CD4-positive, alpha-beta T cell treated with Interleukin-2 at 100 ng/mL for 4 hours (primary cell): ENCODE measurements around the gene LRP5.
"Not testable (repeated sequence)": the region's sequence is repeated elsewhere in the genome, so short reads cannot be mapped to it uniquely, and the experiment has no call there.

ENCODE experiments used
- DNase-seq: peaks from one replicate; pipeline ENCODE4 v3.0.0-alpha.2; 2020; ENCODE audit warnings: low spot score

Gene LRP5

DNA sequence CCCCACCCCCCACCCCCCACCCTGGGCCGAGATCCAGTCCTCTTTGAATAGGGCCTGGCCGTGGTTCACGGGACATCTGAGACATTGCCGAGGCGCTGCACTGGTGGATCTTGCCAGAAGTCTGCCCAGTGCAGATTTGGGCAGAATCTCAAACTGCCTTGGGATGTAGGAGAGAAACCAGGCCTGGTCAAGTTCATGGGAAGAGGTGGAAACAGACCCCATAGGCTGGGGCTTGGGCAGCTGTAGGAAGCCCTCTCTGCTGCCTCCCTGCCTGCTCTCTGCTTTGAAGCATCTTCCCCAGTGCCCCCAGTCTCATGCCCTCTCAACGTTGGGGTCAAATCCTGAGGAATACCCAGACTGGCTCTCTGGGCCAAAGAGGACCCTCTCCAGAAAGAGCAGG, 132.2 kb downstream of the LRP5 start:
- DNase-seq = no peak

DNA sequence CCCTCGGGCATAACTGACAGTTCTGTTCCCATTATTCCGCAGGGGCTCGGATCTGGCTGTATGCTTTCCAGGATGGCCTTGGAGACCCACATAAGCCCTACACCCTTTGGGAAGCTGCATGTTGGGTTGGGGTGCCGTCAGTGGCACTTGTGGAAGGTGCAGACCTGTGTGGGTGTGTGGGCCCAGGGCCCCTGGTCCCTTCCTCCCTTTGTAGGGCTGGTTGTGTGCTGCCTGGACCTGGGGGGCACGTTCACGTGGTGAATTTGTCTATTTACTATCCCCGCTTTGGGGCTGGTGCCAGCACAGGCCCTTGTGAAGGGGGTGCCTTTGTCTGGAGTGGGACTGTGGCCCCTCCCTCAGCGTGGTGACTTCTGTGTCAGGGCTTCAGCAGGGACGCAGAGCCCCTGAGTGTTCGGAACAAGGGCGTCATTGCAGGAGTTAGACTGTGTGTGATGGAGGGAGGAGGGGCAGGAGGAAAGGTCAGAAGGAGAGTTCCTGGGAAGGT, 133.2 kb downstream of the LRP5 start:
- DNase-seq = no peak

DNA sequence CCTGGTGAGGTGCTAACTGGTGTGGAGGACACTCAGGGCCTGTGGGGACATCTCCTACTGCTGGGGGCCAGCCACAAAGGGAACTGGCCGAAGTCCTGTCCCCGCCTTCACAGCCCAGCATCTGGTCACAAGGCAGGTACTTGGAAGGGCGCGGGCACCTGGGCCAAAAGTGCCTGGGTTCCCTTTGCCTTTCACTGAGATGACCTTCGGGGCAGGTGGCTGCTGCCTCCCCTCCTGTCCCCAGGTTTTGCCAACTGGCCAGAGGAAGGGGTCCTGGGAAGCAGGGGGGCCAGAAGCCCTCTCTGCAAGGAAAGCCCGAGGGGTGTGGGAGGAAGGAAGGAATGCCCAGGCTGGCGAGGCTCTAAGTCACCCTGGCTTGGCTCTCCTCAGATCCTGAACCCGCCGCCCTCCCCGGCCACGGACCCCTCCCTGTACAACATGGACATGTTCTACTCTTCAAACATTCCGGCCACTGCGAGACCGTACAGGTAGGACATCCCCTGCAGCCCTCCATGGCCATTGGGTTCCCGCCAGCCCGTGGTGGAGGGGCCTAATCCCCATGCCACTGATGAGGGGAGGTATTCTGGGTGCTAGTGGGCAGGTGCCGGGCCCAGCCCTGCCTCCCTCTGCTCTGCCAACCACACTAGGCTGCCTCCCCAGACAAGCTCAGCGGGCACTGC, 133.8 kb downstream of the LRP5 start:
- DNase-seq = no peak

DNA sequence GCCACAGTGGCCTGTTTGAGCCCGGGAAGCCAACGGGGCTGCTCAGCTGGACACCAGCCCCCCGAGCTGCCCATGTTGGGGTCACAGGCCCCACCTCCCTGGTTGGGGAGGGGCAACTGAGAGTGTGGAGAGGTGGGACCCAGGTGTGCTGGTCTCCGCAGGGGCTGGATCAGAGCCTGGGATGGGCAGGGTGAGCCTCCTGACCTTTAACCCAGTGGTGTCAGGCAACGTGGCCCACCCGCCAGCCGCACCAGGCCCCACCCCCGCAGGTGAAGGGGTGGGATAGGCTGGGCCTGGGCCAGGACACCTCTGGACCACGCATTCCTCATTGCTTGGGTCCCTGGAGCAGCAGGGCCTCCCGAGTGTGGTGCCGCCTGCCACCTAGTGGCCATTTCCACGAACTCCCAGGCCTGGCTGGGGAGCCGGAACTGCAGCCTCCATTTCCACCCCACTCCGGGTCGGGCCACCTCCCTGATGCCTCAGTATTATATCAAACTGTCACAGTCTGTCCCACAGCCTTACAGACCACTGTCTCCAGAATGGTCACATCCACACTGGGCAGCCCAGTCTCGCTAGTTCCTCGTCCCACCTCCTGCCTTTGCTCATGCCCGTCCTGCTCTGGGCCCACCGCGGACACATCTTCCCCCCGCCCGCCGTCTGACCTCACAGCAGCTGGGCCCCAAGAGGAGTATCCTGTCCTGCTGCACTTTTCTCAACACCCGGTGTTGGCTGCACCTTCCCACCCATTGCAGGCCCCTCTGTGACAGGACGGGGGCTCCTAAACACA, 134.8 kb downstream of the LRP5 start:
- DNase-seq = peak; percentile 76

DNA sequence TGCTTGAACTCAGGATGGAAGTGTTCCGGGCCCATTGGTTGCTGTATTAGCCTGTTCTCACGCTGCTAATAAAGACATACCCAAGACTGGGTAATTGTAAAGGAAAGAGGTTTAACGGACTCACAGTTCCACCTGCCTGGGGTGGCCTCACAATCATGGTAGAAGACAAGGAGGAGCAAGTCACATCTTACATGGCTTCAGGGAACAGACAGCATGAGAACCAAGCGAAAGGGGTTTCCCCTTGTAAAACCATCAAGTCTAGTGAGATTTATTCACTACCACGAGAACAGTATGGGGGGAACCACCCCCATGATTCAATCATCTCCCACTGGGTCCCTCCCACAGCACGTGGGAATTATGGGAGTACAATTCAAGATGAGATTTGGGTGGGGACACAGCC, 135.5 kb downstream of the LRP5 start:
- not testable (repeated sequence) for DNase-seq

DNA sequence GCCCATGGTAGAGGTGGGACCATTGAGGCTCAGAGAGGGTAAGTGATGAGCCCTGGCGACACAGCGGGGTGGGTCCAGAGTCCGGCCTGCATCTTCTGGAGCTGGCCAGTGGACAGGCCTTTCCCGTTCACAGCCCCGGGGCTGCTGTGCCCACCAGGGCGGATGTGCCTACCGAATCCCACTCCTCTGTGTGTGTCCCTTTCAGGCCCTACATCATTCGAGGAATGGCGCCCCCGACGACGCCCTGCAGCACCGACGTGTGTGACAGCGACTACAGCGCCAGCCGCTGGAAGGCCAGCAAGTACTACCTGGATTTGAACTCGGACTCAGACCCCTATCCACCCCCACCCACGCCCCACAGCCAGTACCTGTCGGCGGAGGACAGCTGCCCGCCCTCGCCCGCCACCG, 136.2 kb downstream of the LRP5 start:
- no peak for DNase-seq

DNA sequence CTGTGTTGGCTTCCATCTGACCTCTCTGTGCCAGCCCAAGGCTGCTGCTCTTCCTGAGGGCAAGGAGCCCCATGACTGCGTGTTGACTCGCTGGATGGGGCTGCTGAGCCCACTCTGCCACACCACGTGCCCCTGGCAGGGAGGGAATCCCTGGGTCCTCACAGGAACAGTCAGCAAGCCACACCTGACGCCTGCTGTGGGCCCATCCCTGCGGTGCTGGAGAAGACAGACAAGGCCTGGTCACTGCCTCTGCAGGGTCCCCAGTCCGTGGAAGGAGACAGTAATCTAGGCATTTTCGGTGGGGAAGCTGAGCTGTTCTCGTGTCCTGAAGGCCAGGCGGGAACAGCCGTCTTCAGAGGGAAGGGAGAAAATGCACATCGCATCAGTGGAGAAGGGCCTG, 137.6 kb downstream of the LRP5 start:
- no peak for DNase-seq

DNA sequence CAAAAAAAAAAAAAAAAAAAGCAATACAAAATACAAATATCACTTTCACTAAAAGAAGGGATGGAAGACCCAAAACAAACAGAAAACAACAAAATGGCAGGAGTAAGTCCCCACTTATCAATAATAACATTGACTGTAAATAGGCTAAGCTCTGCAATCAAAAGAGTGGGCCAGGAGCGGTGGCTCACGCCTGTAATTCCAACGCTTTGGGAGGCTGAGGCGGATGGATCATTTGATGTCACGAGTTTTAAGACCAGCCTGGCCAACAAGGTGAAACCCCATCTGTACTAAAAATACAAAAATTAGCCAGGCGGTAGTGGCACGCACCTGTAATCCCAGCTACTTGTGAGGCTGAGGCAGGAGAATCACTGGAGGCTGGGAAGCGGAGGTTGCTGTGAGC, 138.3 kb downstream of the LRP5 start:
- no peak for DNase-seq

DNA sequence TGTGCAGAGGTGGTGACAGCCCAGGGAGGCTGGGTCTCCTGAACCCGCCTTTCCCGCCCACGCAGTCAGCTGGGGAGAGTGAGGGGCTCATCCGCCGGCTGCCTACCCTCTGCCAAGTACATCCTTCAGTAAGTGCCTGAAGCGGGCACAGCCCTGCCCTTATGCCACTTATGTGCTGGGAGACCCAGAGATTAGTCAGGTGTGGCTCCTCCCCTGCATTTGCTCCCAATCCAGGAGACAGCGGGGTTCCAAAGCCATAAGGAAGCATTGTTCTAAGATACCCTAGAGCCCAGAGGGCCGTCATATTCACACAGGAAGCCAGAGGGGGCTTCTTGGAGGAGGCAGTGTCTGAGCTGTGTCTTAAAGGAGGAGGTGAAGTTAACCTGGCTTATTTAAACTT, 142.4 kb downstream of the LRP5 start:
- DNase-seq = no peak

DNA sequence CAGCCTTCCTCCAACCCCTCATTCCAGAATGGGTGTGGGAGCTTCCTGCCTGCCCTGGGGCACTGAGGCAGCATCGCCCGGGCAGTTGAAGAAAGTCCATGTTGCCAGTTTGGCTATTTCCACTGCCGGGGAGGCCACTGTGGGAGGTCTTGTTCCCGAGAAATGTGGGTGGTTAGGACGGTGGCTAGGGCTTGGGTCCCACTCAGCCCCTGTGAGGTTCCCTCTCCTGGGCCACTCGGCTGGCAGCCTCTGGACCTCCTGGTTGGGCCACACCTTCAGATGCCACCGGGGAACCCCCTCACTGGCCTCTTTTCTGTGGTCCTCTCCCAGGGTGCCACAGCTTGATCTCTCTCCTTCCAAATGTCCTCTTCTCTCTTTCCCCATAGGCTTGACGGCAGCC, 143.1 kb downstream of the LRP5 start:
- DNase-seq = no peak

DNA sequence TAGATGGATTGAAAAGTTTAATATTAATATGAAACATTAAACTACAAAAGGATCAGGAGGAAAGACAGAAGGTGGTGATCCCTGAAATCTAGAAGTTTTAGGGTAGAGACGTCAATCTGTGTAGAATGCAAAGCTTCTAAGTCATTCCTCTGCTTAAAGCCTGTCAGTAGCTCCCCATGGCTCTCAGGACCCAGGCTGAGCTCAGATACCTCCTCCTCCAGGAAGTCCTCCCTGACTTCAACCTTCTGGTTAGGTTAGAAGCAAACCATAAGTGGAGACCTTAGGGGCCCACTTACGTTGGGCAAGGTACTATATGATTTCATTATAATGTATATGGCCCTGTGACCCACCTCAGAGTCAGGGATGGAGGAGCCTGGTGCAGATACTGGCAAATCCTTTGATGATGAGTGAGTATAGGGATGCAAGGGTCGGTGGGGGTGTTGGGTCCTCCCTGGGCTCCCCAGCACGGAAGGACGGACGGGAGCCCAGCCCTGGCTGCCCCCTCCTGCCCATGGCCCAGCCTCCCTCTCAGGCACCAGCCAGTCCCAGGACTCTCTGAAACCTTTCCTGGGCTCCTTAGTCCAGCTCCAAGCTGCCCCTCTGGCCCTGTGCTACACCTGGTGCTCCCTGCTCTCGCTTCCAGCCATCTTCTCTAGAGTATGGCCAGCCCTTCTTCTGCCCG, 145.0 kb downstream of the LRP5 start:
- DNase-seq = no peak

DNA sequence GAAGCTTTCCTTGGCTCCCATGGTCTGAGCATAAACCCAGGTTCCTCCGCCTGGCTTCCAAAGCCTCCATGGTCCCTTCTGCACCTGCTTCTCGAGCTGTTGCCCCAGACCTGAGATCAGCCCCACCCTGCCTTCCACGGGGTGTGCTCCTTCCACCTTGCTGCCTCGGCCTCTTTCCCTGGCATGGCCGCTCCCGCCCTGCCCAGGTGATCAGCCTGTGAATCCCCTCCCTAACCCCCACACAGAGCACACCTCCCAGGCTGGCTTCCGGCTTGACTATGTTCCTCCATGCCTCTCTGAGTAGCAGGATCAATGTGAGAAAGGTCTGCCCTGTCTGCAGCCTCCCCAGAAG, 145.5 kb downstream of the LRP5 start:
- DNase-seq = no peak

DNA sequence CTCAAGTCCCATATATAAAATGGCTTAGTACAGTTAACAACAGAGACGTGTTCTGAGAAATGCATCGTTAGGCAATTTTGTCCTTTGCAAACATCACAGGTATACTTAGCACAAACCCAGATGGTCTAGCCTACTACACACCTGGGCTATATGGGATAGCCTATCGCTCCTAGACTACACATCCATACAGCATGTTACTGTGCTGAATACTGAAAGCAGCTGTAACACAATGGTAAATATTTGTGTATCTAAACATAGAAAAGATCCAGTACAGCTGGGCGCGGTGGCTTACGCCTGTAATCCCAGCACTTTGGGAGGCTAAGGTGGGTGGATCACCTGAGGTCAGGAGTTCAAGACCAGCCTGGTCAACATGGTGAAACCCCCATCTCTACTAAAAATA, 145.9 kb downstream of the LRP5 start:
- DNase-seq = not testable (repeated sequence)

DNA sequence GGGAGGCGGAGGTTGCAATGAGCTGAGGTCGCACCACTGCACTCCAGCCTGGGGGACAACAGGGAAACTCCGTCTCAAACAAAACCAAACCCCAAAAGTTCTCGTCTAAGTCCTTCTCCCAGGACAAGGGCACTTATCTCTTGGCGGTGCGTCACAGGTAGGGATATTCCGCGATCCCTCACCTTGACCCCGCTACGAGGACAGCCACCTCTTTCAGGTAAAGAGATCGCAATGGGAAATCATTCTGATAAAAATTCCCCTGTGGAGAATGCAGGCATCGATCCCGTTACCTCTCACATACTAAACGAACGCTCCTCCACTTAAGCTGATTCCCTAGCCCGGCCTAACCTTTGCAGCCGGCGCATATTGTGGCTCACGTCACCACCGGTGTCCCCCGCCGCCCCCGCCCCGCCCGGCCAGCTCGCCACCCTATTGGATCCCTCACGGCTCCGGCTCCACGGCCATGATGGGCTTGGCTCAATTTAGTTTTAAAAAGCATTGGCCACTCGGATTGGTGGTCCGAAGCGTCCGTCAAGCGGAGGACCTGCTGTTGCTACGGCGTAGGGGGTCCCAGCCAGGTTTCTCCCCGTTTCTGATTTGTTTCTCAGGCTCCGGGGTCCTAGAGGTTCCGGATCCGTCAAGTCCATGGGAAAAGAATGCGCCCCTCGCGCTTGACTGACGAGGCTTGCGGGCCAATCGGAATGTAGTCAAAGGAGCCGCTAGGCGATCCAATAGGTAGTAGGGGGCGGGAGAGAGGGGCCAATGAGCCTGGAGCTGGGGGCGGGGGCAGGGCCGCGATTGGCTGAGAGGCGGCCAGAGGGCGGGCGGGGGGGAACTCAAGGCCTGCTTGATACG, 147.7 kb downstream of the LRP5 start:
- peak; percentile 94 for DNase-seq

DNA sequence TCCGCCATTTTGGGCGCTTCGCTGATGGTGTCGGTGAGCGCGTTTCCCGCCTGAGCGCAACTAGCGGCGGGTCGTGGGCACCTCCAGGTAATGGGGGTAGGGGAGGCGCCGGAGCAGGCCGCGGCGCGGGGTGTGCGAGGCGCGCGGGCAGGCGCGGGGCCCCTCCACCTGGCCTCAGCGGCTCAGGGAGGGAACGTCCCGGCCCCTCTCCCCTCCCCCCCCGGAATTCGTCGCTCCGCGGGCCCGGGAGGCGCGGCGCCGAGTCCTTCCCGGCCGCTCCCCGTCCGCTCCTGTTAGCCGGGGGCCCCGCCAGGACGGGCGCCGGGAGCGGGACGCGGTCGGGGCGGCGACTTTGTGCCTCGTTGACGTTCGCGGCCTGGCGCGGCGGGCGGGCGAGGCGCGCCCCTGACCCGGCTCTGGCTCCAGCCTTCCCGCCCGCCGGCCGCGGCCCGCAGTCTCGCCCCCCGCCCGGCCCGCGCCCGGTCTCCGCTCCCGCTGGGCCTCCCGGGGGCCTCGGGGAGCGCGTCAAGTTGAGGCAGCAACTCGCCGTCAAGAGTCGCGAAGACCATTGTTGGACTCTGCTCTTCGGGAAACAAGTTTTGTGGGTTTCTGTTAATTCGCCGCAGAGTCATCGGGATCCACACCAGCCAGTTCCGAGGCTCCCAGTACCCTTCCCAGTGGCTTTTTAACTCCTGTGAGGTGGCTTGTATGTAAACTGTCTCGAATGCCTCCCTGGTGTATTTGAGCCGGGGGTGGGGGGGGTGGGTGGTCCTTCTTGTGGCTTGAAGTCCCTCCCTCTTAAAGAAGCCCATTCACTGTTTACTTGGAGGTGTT, 148.6 kb downstream of the LRP5 start, which contains the start of gene PPP6R3:
TSS of gene PPP6R3 (plus strand) at position 12 of the 834 bp plus-strand sequence. CDS start 76,913 bp downstream, outside the sequence.
- no peak for DNase-seq

DNA sequence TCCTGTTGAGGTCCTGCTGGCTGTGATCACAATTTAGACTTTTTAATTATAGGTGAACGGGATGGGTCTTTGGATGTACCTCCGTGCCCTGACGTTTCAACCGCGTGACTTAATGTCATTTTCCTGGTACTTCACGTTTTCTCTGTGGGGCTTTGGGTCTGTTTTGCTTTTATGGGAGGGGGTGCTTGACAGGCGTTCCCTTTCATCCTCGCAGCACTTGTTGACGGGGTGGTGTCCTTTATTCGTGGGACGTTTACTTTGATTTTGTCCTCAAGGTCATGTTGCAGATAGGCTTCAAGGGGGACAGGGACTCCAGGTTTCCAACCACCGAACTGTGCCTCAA, 149.2 kb downstream of the LRP5 start:
- DNase-seq = peak; percentile 9

DNA sequence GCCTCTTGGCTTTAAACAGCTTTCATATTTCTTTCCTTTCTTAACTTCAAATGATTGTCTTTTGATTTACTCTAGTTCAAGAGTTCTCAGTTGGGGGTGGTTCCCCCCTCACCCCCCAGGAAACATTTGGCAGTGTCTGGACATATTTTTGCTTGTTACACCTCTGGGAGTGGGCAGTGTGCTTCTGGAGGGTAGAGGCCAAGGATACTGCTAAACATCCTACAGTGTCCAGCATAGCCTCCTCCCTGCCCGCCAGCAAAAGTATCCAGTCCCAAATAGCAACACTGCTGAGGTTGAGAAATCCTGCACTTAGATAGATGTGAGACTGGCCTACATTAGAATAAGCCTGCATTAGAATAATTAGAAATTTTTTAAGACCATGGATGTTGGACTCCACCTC, 151.3 kb downstream of the LRP5 start:
- DNase-seq = no peak

DNA sequence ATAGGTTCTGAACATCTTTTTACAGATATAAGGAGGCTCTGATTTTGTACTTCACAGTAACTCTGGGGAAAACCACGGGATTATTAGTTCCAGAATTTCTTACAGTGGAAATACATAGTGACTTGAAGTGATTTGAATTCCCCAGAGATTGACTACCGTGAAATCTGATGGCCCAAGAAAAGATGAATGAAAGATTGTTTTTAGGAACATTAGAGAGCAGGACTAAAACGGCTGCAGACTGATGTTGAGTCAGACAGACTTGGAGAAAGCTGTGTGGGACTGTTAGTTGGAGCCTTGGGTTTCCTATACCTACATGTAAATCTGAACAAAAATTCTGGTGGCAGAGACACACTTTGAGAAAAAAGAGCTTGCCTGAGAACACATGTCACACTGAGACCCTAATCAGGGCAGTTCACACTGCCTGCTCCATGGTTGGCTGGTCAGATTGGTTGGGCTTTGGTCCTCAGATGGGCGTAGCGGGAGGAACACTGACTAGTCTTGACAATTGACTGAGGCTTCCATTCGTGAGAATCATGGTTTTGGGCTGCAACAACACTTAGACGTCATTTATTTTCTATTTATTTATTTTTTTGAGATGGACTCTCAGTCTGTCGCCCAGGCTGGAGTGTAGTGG, 154.9 kb downstream of the LRP5 start:
- no peak for DNase-seq

DNA sequence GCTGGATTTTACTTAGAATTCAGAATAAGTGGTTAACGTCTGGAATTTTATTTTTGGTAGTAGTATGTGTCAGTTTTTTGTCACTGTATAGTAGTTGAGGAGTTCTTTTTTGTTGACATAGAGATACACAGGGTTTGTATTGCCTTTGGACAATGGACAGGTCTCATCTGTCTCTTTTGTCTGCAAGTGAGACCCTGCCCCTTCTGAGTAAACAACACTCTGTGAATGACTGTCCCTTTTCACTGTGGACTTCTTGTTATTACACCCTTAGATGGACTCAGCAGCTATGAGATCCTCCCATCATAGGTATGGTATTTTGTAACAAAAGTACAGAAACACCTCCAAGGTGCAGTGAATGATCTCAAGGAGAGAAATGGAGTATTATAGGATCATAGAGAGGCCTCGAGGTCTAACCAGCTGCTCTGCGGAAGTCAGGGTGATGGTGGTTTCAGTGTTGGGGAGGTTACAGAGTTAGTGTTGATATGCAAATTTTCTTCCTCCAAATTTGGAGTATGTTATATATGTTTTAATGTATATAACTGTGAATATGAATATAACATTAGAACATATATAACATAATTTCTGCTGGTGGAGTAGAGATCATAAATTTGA, 155.9 kb downstream of the LRP5 start:
- DNase-seq = peak; percentile 21

DNA sequence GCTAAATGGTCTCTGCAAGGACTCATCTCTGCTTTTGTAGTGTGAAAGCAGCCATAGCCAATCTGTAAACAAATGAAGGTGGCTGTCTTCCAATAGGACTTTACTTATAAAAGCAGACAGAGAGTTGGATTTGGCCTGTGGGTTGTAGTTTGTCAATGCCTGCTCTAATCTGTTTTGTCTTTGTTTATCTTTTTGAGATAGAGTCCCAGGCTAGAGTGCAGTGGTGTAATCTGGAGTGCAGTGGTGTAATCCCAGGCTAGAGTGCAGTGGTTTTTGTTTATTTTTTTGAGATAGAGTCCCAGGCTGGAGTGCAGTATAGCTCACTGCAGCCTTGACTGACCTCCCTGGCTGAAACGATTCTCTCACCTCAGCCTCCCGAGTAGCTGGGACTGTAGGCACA, 156.7 kb downstream of the LRP5 start:
- DNase-seq = no peak
